ENCODE results near the gene KCNMA1.

KCNMA1 gene

GRCh38 chr10:77496941-77497420 lies 140.6 kb downstream of the KCNMA1 start:
- H3F3A ChIP-seq (ENCODE audit: insufficient read depth) = no peaks in the 10 kb centered on the region
- no peaks in the 10 kb centered on the region for H3K79me2 ChIP-seq (ENCODE audit: insufficient read depth, low read length)
- no peak for TF ChIP-seq EZH2phosphoT487 (conservative IDR thresholded peaks at IDR 0.05; ENCODE audit: low read length)
- no peak for TF ChIP-seq CTCF (IDR thresholded peaks at IDR 0.05; ENCODE audit: insufficient read depth, low read length, poor library complexity, severe bottlenecking)
- no peaks in the 10 kb centered on the region for H3K9me3 ChIP-seq (ENCODE audit: insufficient read depth, low read length)
- no peaks in the 10 kb centered on the region for H3K27me3 ChIP-seq (ENCODE audit: low read length)
- no peak overlapping the region for H3K4me2 ChIP-seq (ENCODE audit: low read depth, low read length, poor library complexity, severe bottlenecking)
- no peak overlapping the region for H3K9ac ChIP-seq (ENCODE audit: low read length)
- no peak overlapping the region for H3K4me3 ChIP-seq (ENCODE audit: insufficient read depth, low read length, poor library complexity, severe bottlenecking)
- H3K27ac ChIP-seq (ENCODE audit: low read depth, low read length) = no peak overlapping the region
- no peak overlapping the region for H2AFZ ChIP-seq (ENCODE audit: low read depth, low read length, severe bottlenecking)
- no peaks in the 10 kb centered on the region for H3K36me3 ChIP-seq (ENCODE audit: low read length)
- no peaks in the 10 kb centered on the region for H4K20me1 ChIP-seq (ENCODE audit: low read depth, low read length)
- no peaks in the 10 kb centered on the region for H3K9me2 ChIP-seq (replicated peaks; ENCODE audit: insufficient read depth, low read length)

DNA sequence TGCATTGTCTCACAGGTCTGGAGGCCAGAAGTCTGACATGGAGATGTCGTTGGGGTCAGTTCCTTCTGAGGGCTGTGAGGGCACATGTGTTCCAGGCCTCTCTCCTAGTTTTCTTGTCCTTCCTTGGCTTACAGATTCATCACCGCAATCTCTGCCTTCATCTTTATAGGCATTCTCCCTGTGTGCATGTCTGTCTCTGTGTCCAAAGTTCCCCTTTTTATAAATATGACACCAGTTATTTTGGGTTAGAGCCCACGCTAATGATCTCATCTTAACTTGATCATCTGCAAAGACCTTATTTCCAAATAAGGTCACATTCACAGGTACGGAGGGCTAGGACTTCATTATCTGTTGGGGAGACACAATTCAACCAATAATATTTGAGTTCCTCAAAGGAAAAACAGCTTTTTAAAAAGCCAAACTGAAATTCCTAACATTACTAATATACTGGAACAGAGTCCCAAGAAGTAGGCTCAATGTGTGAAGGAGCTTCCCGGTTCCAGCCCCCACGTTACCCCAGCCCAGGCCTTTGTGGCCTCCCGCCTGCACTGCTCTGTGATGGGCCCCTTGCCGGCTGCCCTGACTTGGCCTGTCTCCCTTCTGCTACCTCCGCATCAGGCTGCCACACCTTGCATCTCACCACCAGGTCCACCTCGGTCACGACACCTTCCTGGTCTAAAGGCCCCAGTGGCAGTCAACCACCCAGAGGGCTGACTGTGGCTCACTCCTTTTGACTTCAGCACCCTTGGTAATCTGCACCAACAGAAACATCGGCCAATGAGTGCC lies 142.7 kb downstream of the KCNMA1 start:
- no peak overlapping the region for H3K4me3 ChIP-seq (ENCODE audit: insufficient read depth, low read length, poor library complexity, severe bottlenecking)
- H3K36me3 ChIP-seq (ENCODE audit: low read length) = no peaks in the 10 kb centered on the region
- H3K27ac ChIP-seq (ENCODE audit: low read depth, low read length) = no peak overlapping the region
- no peaks in the 10 kb centered on the region for H3K27me3 ChIP-seq (ENCODE audit: low read length)
- H3K9me3 ChIP-seq (ENCODE audit: insufficient read depth, low read length) = no peaks in the 10 kb centered on the region
- no peaks in the 10 kb centered on the region for H4K20me1 ChIP-seq (ENCODE audit: low read depth, low read length)
- TF ChIP-seq EZH2phosphoT487 (conservative IDR thresholded peaks at IDR 0.05; ENCODE audit: low read length) (no peak), CTCF (IDR thresholded peaks at IDR 0.05; ENCODE audit: insufficient read depth, low read length, poor library complexity, severe bottlenecking) (no peak)
- H3K79me2 ChIP-seq (ENCODE audit: insufficient read depth, low read length) = no peaks in the 10 kb centered on the region
- H3F3A ChIP-seq (ENCODE audit: insufficient read depth) = no peaks in the 10 kb centered on the region
- H3K4me2 ChIP-seq (ENCODE audit: low read depth, low read length, poor library complexity, severe bottlenecking) = no peak overlapping the region
- H2AFZ ChIP-seq (ENCODE audit: low read depth, low read length, severe bottlenecking) = no peak overlapping the region
- H3K9me2 ChIP-seq (replicated peaks; ENCODE audit: insufficient read depth, low read length) = no peaks in the 10 kb centered on the region
- no peak overlapping the region for H3K9ac ChIP-seq (ENCODE audit: low read length)

DNA sequence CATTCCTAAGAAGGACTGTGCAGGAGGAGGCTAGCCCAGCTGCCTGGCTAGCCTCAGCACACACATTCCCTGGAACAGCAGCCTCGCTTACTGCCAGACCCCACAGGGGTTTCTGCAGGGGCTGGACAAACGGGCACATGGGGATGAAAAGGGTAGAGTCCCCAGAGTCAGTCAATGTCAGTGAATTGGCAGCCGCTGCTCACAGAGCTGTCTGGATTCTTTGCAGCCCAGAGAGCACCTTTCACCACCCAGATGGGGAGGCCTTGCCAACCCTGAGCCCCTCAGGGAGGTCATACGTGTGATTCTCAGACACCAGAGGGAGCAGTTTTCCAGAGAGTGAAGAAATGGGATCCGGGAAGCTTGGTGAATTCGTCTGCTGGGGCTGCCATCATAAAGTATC lies 143.3 kb downstream of the KCNMA1 start:
- no peaks in the 10 kb centered on the region for H4K20me1 ChIP-seq (ENCODE audit: low read depth, low read length)
- H3K9me3 ChIP-seq (ENCODE audit: insufficient read depth, low read length) = no peaks in the 10 kb centered on the region
- H3K27ac ChIP-seq (ENCODE audit: low read depth, low read length) = no peak overlapping the region
- TF ChIP-seq EZH2phosphoT487 (conservative IDR thresholded peaks at IDR 0.05; ENCODE audit: low read length) (no peak), CTCF (IDR thresholded peaks at IDR 0.05; ENCODE audit: insufficient read depth, low read length, poor library complexity, severe bottlenecking) (no peak)
- H3K27me3 ChIP-seq (ENCODE audit: low read length) = no peaks in the 10 kb centered on the region
- no peaks in the 10 kb centered on the region for H3F3A ChIP-seq (ENCODE audit: insufficient read depth)
- no peaks in the 10 kb centered on the region for H3K9me2 ChIP-seq (replicated peaks; ENCODE audit: insufficient read depth, low read length)
- no peaks in the 10 kb centered on the region for H3K79me2 ChIP-seq (ENCODE audit: insufficient read depth, low read length)
- H3K4me2 ChIP-seq (ENCODE audit: low read depth, low read length, poor library complexity, severe bottlenecking) = no peak overlapping the region
- H3K4me3 ChIP-seq (ENCODE audit: insufficient read depth, low read length, poor library complexity, severe bottlenecking) = no peak overlapping the region
- no peak overlapping the region for H3K9ac ChIP-seq (ENCODE audit: low read length)
- H3K36me3 ChIP-seq (ENCODE audit: low read length) = no peaks in the 10 kb centered on the region
- no peak overlapping the region for H2AFZ ChIP-seq (ENCODE audit: low read depth, low read length, severe bottlenecking)

Measured in SU-DHL-6 (cell line).